ENCODE data around the gene NTM.
"Not testable (repeated sequence)": the region's sequence is repeated elsewhere in the genome, so short reads cannot be mapped to it uniquely, and the experiment has no call there.

Gene NTM

GRCh38 chr11:132307309-132308020 lies 937.0 kb downstream of the NTM start:
- DNase-seq = no peak

DNA sequence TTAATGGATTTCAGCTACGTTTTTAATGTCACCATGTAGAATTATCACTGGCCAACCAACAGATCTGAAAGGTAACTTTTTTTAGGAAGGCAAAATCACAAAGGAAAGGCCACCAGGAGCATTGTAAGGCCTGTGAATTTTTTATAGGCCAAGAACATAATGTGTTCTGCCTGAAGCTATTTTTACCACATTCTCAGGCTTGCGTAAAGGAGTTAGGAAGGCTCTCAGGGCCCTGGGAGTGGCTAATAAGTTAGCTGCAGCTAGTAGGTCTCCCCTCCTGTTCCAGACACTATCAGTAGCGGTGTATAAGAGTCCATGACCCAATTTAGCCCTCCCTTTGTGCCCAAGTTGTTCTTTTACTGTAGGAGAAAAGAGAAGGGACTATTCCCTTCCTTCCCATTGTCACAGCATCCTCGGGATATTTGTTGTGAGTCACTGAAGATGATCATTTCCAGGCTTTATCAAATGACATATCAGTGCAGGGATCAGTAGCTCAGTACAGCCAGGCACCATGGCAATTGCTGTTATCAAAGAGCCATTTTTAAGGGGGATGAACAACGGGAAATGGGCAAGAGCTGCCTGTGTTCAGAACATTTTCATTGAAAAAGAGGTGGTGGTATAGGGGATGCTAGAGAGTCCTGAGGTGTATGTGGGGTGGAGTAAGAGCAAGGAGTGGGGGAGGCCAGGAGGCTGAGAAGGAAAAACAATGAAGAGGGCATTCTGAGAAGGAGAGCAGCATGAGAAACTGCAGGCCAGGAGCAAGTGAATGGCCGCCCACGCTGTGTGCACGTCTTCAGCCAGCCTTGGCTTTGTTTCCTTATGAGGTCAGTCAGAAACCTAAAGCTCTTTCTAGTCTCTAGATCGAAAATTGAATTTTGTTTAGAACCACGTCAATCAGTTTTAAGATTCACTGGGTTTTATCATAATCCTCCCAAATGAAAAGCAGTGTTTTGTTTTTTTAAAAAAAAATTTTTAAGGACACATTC lies 940.3 kb downstream of the NTM start:
- no peak for DNase-seq

- DNase-seq = no peak
Observed at GRCh38 chr11:132311703-132312102, 941.3 kb downstream of the NTM start.

- DNase-seq = no peak
Observed at GRCh38 chr11:132312161-132312560, 941.7 kb downstream of the NTM start.

DNA sequence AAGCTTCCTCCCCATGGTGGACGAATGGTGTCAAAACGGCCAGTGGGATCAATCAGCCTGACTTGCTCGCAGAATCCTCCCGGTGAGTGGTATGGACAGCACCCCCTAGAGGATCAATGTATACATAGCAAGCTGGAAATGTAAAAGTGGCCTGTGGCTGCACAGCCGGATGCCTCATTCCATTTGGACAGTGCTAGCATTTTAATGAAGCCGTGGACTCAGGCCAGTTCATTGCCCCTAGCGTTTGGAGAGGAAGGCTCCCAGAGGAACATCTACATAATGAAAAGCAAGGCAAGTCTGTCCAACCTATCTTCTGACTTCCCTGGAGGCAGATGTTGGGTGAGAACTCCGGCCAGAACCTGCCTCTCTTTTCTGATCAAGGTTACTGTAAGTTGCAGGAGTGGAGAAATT lies 942.3 kb downstream of the NTM start:
- DNase-seq = peak; percentile 47

DNA sequence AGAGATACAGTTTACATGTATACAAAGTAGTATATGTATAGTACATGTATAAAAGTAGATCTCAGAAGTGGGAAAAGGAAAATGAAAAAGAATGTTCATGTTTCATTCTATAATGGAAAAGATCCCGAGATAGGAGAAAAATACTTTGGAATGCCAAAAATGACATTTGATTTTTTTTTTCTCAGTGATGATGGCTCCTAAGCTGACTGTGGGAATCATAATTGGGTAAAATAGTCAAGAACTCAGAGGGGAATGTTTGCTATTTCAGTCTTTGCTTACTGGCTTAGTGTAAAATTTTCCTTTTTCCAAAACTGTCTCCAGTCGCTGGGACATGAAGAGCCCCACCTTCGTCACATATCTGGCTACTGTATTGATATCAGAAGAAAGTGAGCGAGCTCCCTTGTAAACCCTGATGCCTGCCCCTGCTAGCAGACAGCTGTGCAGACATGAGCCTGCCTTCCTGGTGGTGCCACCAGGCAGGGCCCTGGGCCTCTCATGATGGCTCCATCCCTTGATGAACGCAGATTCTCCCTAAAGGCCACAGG lies 944.6 kb downstream of the NTM start:
- no peak for DNase-seq

DNA sequence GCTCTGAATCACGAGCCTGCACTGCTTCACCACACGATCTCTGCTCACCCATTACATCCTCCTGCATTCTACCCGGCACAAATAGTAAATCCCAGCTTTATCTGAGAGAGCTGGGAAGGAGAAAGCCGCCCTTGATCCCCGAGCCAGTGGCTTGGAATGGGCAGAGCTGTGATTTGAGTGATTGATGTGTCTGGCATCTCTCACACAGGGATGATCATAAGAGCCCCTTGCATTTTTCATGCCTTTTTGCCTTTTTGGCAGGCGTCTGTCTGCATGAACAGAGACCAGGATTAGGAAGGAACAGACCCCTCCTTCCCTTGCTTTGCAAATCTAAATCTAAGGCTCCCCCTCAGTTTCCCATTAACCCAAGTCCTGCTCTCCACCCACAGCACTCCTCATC lies 945.3 kb downstream of the NTM start:
- no peak for DNase-seq

DNA sequence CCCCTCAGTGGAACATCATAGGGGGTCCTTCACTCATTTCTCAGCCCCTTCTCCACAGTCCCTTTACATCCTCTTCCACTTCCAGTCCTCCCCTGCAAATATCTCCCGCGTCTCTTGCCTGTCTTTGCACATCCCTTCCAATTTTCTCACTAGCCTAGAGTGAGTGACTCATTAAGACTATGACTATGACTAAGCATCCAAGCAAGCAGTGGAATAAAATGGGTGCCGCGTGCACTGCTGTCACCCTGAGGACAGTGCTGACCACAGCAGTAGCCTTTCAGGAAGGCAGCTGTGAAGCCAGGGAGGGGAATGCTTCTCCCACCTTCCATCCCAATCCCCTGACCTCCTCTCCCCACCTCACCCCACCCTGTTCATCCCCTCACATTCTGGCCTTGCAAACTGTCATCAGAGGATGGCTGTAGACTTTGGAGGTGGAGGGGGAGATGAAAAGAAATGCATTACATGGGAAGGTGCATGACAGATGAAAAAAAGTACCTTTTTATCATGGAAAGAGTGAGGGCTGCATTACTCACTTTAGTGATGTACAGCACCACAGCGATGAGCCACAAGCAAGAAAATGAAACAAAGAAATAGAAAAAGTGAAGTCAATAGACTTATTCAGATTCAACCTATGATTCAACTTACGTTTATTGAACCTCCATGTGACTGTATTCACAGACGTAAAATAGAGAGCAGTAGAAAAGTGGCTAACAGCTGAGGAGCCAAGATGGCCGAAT lies 948.2 kb downstream of the NTM start:
- no peak for DNase-seq

DNA sequence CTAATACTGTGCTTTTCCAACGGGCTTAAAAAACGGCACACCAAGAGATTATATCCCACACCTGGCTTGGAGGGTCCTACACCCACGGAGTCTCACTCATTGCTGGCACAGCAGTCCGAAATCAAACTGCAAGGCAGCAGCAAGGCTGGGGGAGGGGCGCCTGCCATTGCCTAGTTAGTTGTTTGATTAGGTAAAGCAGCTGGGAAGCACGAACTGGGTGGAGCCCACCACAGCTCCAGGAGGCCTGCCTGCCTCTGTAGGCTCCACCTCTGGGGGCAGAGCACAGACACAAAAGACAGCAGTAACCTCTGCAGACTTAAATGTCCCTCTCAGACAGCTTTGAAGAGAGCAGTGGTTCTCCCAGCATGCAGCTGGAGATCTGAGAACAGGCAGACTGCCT lies 949.0 kb downstream of the NTM start:
- DNase-seq = not testable (repeated sequence)

GRCh38 chr11:132330515-132330914 lies 960.1 kb downstream of the NTM start:
- DNase-seq = no peak

GRCh38 chr11:132332521-132332920 lies 962.1 kb downstream of the NTM start:
- DNase-seq = no peak

- no peak for DNase-seq
Observed at GRCh38 chr11:132334769-132335280, 964.4 kb downstream of the NTM start.

DNA sequence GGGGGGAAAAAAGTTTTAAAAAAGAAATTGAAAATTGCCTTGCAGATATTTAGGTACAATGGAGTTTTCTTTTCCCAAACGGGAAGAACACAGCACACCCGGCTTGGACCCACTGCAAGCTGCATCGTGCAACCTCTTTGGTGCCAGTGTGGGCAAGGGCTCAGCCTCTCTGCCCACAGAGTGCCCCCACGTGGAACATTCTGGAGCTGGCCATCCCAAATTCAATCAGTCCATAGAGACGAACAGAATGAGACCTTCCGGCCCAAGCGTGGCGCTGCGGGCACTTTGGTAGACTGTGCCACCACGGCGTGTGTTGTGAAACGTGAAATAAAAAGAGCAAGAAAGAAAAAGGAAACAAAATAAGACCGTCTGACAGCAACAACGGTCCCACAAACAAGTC lies 964.9 kb downstream of the NTM start:
- DNase-seq = no peak

DNA sequence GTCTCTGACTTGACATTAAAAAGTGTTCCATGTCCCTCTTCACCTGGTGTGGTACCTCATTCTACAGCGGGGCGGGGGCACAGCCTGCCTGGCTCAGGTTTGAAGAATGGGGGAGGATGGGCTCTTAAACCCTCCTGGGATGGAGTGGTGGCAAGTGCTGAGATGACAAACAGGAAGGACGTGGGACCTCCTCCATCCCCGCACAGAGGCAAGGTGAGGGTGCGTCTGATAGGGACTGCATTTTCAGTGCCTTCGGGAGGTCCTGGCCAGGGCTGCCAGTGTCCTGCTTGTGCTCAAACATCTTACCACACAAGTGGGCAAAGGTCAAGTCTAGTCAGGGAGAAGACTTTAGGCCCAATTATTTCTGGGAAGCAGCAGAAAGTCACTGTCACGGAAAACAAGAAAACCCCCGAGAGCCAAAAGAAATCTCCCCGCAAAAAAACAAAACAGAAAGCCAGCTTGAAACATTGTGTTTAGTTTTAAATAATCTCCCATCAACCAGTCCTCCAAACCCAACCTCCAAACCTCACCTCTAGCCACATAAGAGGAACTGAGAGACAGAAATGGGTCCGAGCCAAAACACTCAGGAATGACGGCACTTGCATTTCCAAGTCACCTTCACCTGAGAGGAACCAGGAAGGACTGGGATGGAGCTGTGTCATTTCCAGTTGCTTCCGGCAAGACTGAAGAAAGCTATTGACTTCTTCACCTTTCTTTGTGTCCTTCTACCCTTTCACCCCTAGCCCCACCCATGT lies 966.5 kb downstream of the NTM start:
- no peak for DNase-seq

DNA sequence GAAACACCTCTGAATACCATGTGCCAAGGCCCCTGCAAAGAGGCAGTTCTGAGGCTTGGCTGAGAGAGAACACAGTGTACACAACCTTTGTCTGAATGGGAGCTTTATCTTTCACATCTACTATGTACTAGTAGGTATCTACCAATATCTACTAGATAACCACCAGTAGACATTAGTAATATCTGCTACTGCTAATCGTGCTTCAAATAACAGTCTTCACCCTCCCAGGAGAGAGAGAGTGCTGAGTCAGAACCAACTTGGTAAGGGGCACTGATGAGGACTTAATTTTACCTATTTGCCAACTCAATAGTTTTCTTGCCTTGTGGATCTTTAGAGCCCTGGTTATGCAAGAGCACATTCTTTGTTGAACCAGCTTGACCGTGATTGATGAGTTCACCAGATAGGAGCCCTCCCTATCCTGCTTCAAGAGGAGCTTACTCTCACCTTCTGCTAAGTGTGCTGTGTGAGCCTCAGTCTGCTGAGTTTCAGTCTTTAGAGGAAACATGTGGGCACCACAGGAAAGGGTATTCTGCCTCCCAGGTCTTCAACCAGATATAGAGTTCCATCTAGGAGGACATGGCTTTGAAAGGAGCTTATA lies 967.5 kb downstream of the NTM start:
- no peak for DNase-seq

GRCh38 chr11:132342408-132342807 lies 972.0 kb downstream of the NTM start:
- DNase-seq = no peak

GRCh38 chr11:132343445-132344175 lies 973.2 kb downstream of the NTM start:
- DNase-seq = no peak

DNA sequence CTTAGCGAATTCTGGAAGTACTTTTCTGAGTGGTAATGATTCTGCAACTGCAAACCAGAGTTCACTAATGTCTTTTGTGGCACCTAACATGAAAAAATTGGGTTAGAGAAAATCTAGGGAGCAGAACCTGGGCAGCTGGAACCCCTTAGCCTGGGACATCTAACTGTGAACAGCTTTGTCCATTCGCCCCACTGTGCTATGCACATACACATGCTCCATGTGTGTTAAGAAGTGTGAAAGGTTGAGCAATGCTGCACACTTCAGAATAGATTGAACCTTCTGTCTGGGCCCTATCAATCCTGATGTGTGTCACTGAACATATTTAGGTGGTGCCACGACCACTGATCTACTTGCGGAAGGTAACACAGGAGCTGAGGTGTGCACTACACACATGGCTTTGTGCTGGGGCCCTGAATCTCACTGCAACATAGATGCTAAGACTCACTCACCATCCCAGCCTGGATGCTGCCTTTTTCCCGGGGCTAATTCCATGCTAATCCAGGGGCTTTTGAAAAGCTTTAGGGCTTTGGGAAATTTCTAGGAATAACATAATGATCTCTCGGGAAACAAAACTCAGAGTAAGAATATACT lies 976.2 kb downstream of the NTM start:
- no peak for DNase-seq

DNA sequence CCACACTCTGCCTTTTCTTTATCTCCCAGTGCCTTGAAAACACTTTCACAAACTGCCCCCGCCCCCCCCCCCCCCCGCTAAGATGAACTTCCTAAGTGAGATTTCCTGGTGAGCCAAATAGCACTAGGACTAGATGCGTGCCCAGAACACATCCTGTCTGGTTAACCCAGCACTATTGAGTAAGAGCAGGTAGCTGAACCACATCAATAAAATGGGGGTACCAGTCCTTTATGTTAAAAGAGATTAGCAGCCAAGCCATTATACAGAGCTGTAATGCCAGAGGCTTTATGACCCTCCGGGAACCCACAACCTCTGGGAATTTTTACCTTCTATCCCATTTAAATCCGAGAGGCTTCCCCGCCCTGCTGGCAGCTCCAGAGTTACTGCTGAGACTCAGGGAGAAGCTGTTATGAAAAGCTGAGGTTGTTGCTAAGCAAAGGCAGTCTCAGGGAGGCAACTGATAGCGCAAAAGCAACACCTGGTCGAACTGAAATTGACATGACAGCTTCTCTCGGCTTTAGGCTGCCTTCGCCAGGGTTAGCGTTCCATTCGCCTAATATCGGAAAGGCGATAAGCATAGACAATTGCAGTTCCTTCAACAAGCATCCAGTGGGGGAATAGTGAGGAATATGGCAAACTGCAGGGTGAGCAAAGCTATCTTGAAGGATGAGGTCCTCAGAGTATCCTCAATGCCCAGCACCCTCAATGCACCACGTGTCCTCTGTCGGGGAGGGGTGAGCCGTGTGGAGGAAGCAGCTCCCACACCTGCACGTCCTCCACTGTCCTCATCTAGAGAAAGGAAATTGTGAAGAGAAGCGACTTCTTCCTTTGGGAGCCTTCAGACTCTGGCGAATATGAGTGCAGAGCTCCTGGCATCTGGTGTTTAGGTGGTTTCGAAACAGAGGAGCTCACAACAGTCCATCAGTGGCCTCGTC lies 977.0 kb downstream of the NTM start:
- DNase-seq = no peak
